IMR-90 (cell line): ENCODE data around the gene PRRC2B. TPM values are rescaled to one million over a fixed set of nuclear protein-coding genes. Genes with fewer than 3 reads are reported as not detected.

Experiments
- ATAC-seq: fragments of 200-7000 bp; cut with Tn5 transposase; 2 replicates; pipeline ENCODE4 v1.9.1; 2020; ENCODE audit warnings: low read depth, mild to moderate bottlenecking, moderate library complexity
- BruUV-seq: library from RNA; stranded (reverse); fragments of 400-500 nt; replicated peaks from 2 replicates; lab custom pipeline; 2021; lab: Mats Ljungman, UMichigan
- CTCF ChIA-PET: fragments of 300-600 bp; formaldehyde crosslinking; extraction: SDS; loops from one replicate; lab custom pipeline; 2021; ENCODE audit warnings: antibody characterized with exemption; lab: Yijun Ruan, JAX
- POLR2A ChIA-PET: fragments of 300-600 bp; sonication (Branson Sonifier 250); formaldehyde crosslinking; loops from one replicate; lab custom pipeline; 2022; ENCODE audit warnings: antibody characterized with exemption; ENCODE audit not compliant: unreplicated experiment; lab: Charles Lee
- DNase-seq: peaks from one replicate; pipeline ENCODE4 v3.0.0; 2013
- H2AFZ ChIP-seq: replicated peaks from 2 replicates; pipeline ENCODE3; 2013; ENCODE audit warnings: low read length, mild to moderate bottlenecking; ENCODE audit not compliant: poor library complexity
- H2AK5ac ChIP-seq: 2 replicates; pipeline ENCODE4 v1.6.1; 2013; ENCODE audit warnings: low read depth, low read length, inconsistent platforms
- H2AK9ac ChIP-seq: replicated peaks from 2 replicates; pipeline ENCODE3; 2013; ENCODE audit warnings: mild to moderate bottlenecking, low read depth, low read length, moderate library complexity; ENCODE audit not compliant: poor library complexity
- H2BK120ac ChIP-seq: 2 replicates; pipeline ENCODE4 v1.6.1; 2013; ENCODE audit warnings: low read depth, low read length, inconsistent platforms
- H2BK15ac ChIP-seq: 3 replicates; pipeline ENCODE4 v1.6.1; 2013; ENCODE audit warnings: low read depth, low read length, inconsistent platforms
- H2BK20ac ChIP-seq: 2 replicates; pipeline ENCODE4 v1.6.1; 2013; ENCODE audit warnings: low read depth, mild to moderate bottlenecking, inconsistent platforms, low read length, moderate library complexity
- H2BK5ac ChIP-seq: 2 replicates; pipeline ENCODE4 v1.6.1; 2013; ENCODE audit warnings: mild to moderate bottlenecking, low read depth, low read length, inconsistent platforms; ENCODE audit not compliant: poor library complexity, severe bottlenecking
- H3K14ac ChIP-seq: replicated peaks from 2 replicates; pipeline ENCODE4 v1.6.1; 2013; ENCODE audit warnings: low read depth, low read length, inconsistent platforms
- H3K18ac ChIP-seq: 2 replicates; pipeline ENCODE4 v1.6.1; 2013; ENCODE audit warnings: low read depth, low read length, control low read depth
- H3K23ac ChIP-seq: 2 replicates; pipeline ENCODE4 v1.6.1; 2013; ENCODE audit warnings: low read depth, low read length, inconsistent platforms
- H3K27ac ChIP-seq: 2 replicates; pipeline ENCODE4 v1.5.1; 2013; ENCODE audit warnings: mild to moderate bottlenecking, control low read depth, low read length; ENCODE audit not compliant: insufficient read depth
- H3K27me3 ChIP-seq: 2 replicates; pipeline ENCODE4 v1.6.1; 2013; ENCODE audit warnings: low read length; ENCODE audit not compliant: control insufficient read depth, insufficient read depth
- H3K36me3 ChIP-seq: 2 replicates; pipeline ENCODE4 v1.6.1; 2013; ENCODE audit warnings: low read length, mixed read lengths; ENCODE audit not compliant: control insufficient read depth, insufficient read depth
- H3K4ac ChIP-seq: 2 replicates; pipeline ENCODE4 v1.6.1; 2013; ENCODE audit warnings: low read depth, low read length, inconsistent platforms
- H3K4me1 ChIP-seq: 2 replicates; pipeline ENCODE4 v1.6.1; 2013; ENCODE audit warnings: low read length, mixed read lengths; ENCODE audit not compliant: control insufficient read depth, insufficient read depth
- H3K4me2 ChIP-seq: 2 replicates; pipeline ENCODE4 v1.6.1; 2013; ENCODE audit warnings: low read depth, mild to moderate bottlenecking, control low read depth, low read length, moderate library complexity
- H3K4me3 ChIP-seq: 2 replicates; pipeline ENCODE4 v1.5.1; 2013; ENCODE audit warnings: low read depth, mild to moderate bottlenecking, control low read depth, low read length, moderate library complexity; ENCODE audit not compliant: insufficient read depth
- H3K56ac ChIP-seq: 2 replicates; pipeline ENCODE4 v1.6.1; 2013; ENCODE audit warnings: low read length, inconsistent platforms; ENCODE audit not compliant: insufficient read depth; ENCODE audit errors: extremely low read depth
- H3K79me1 ChIP-seq, 2 experiments: 2 replicates each; pipeline ENCODE4 v1.6.1; 2013; ENCODE audit warnings: low read length in 2 of 2, inconsistent platforms in 1 of 2, low read depth in 1 of 2
- H3K9ac ChIP-seq: 2 replicates; pipeline ENCODE4 v1.6.1; 2013; ENCODE audit warnings: low read depth, low read length, control low read depth
- H3K9me1 ChIP-seq: 2 replicates; pipeline ENCODE4 v1.6.1; 2013; ENCODE audit warnings: low read length, inconsistent platforms; ENCODE audit not compliant: insufficient read depth
- H3K9me3 ChIP-seq: 2 replicates; pipeline ENCODE4 v1.6.1; 2013; ENCODE audit warnings: low read length; ENCODE audit not compliant: control insufficient read depth, insufficient read depth
- H4K20me1 ChIP-seq: 2 replicates; pipeline ENCODE4 v1.6.1; 2013; ENCODE audit warnings: low read length, inconsistent platforms; ENCODE audit not compliant: insufficient read depth
- H4K5ac ChIP-seq: 2 replicates; pipeline ENCODE4 v1.6.1; 2013; ENCODE audit warnings: mild to moderate bottlenecking, low read depth, low read length, control low read depth
- H4K8ac ChIP-seq, 2 experiments: 2 replicates each; pipeline ENCODE4 v1.6.1; 2013; ENCODE audit warnings: low read depth in 2 of 2, low read length in 2 of 2, control low read depth in 1 of 2, inconsistent platforms in 1 of 2
- H4K91ac ChIP-seq: 2 replicates; pipeline ENCODE4 v1.6.1; 2013; ENCODE audit warnings: low read depth, low read length, inconsistent platforms; ENCODE audit not compliant: insufficient read depth
- BHLHE40 ChIP-seq: fragments of 150-350 bp; IDR thresholded peaks from 2 replicates; pipeline ENCODE4 v1.6.1; 2016; ENCODE audit warnings: mild to moderate bottlenecking, low read depth, low read length
- CEBPB ChIP-seq: IDR thresholded peaks from 2 replicates; pipeline ENCODE4 v1.6.1; 2012; ENCODE audit warnings: low read depth, low read length, improper control_type of control experiment
- CHD1 ChIP-seq: IDR thresholded peaks from 2 replicates; pipeline ENCODE4 v1.6.1; 2012; ENCODE audit warnings: low read depth, low read length, improper control_type of control experiment
- ELK1 ChIP-seq: fragments of 150-350 bp; IDR thresholded peaks from 2 replicates; pipeline ENCODE4 v1.6.1; 2016; ENCODE audit warnings: low read depth, mild to moderate bottlenecking, low read length, moderate library complexity, borderline replicate concordance
- FOS ChIP-seq: fragments of 150-350 bp; IDR thresholded peaks from 2 replicates; pipeline ENCODE4 v1.6.1; 2016; ENCODE audit warnings: low read depth, low read length
- MAFK ChIP-seq: IDR thresholded peaks from 2 replicates; pipeline ENCODE4 v1.6.1; 2012; ENCODE audit warnings: low read depth, low read length, improper control_type of control experiment
- MAZ ChIP-seq: IDR thresholded peaks from 2 replicates; pipeline ENCODE4 v1.6.1; 2012; ENCODE audit warnings: low read depth, mild to moderate bottlenecking, low read length, improper control_type of control experiment, moderate library complexity, borderline replicate concordance
- MXI1 ChIP-seq: IDR thresholded peaks from 2 replicates; pipeline ENCODE4 v1.6.1; 2012; ENCODE audit warnings: low read depth, mild to moderate bottlenecking, low read length, moderate library complexity, borderline replicate concordance
- NFE2L2 ChIP-seq: fragments of 150-350 bp; IDR thresholded peaks from 2 replicates; pipeline ENCODE4 v1.6.1; 2016; ENCODE audit warnings: low read depth, mild to moderate bottlenecking, low read length
- POLR2A ChIP-seq: IDR thresholded peaks from 2 replicates; pipeline ENCODE4 v1.6.1; 2012; ENCODE audit warnings: mild to moderate bottlenecking, low read depth, low read length
- RAD21 ChIP-seq: IDR thresholded peaks from 2 replicates; pipeline ENCODE4 v1.6.1; 2012; ENCODE audit warnings: low read length, improper control_type of control experiment
- RCOR1 ChIP-seq: IDR thresholded peaks from 2 replicates; pipeline ENCODE4 v1.6.1; 2012; ENCODE audit warnings: mild to moderate bottlenecking, low read length, improper control_type of control experiment; ENCODE audit not compliant: insufficient replicate concordance
- RFX5 ChIP-seq: IDR thresholded peaks from 2 replicates; pipeline ENCODE4 v1.8.0; 2012; ENCODE audit warnings: low read depth, mild to moderate bottlenecking, low read length, moderate library complexity
- SMC3 ChIP-seq: fragments of 150-350 bp; IDR thresholded peaks from 2 replicates; pipeline ENCODE4 v1.6.1; 2016; ENCODE audit warnings: low read depth, mild to moderate bottlenecking, antibody characterized with exemption, low read length, moderate library complexity
- WGBS, 2 experiments: methylation state at CpG; one replicate each; pipeline versions ENCODE4 v1.1.5 to v1.1.7; 2013; ENCODE audit warnings: missing lambda C conversion rate in 2 of 2; ENCODE audit not compliant: insufficient read length in 1 of 2; ENCODE audit errors: extremely low coverage in 2 of 2; 5-methylcytosine and 5-hydroxymethylcytosine counted together
- dilution Hi-C: fragments of 300-500 bp; cut with HindIII; formaldehyde crosslinking; loops from one replicate; pipeline ENCODE4 v1.14.3; 2018; ENCODE audit warnings: low sequenced_read_pairs; ENCODE audit not compliant: unreplicated experiment
- in situ Hi-C: fragments of 300-500 bp; cut with MboI; formaldehyde crosslinking; loops from 3 replicates; pipeline ENCODE4 v1.14.3; 2019; ENCODE audit warnings: low sequenced_read_pairs, inconsistent platforms, mixed read lengths
- intact Hi-C: fragments of 100-400 bp; cut with micrococcal nuclease; formaldehyde crosslinking; loops from 2 replicates; pipeline ENCODE4 v1.10.0; 2022
- polyA plus RNA-seq, 3 experiments: library from polyadenylated mRNA; depleted of rRNA; stranded (reverse); fragments of >200 nt; gene quantifications; 2 replicates each; pipeline ENCODE4 v1.2.3, GENCODE V29; 2012; ENCODE audit warnings: low replicate concordance in 1 of 3
- total RNA-seq: library from RNA; depleted of rRNA; stranded (reverse); fragments of >200 nt; gene quantifications from 2 replicates; pipeline ENCODE4 v1.2.3, GENCODE V29; 2012
- TF ChIP-seq, protein P1 (sequence below): fragments of 150-350 bp; IDR thresholded peaks from 2 replicates; pipeline ENCODE4 v1.6.1; 2017; ENCODE audit warnings: mild to moderate bottlenecking, antibody characterized with exemption, low read length, low read depth
- TF ChIP-seq, protein P2 (sequence below): conservative IDR thresholded peaks from 2 replicates; pipeline ENCODE4 v1.5.1; 2012; ENCODE audit warnings: mild to moderate bottlenecking, low read depth, low read length, improper control_type of control experiment

The PRRC2B gene
- total and polyA plus RNA-seq, 2 of the 4 experiments (the other 2 are of a cell fraction), result 19.4 to 39.1 TPM

DNA sequence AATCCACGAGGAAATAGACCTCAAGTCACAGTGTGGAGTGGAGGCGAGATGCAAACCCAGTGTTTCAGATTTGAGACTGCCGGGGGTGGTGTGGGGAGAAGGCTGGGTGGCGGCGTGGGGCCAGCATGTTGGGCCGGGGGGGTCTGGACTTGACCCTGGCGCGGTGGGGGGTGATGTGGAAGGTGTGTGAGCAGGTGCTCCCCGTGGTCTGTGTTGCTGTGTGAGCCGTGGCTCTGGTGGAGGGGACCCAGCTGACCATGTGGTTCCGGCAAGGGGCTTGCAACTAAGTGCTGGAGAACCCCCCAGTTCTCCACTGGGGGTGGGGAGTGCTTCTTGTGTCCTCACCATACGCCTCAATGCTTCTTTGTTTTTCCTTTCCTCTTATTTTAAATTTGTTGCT, 25.8 kb downstream of the PRRC2B start:
- no TSS peak for BruUV-seq
- Histone ChIP-seq H4K8ac (no peak overlapping the region), H3K14ac (no peak overlapping the region), H3K56ac (no peak overlapping the region), H2AK5ac (no peak overlapping the region), H2BK120ac (no peak overlapping the region), H3K9me3 (no peaks in the 10 kb centered on the region), H3K4me2 (no peak overlapping the region), H3K27me3 (no peaks in the 10 kb centered on the region), H3K79me1 (peaks cover 0 to 92% of the 10 kb centered on the region in 2 experiments; a peak in 3 of 4 replicates), H2BK5ac (no peak overlapping the region), H2AK9ac (no peak overlapping the region), H3K9me1 (peaks cover 56% of the 10 kb centered on the region), H3K23ac (no peak overlapping the region), H2AFZ (no peak overlapping the region), H3K4me1 (peaks cover 49% of the 10 kb centered on the region), H3K36me3 (peaks cover 3% of the 10 kb centered on the region), H3K4ac (no peak overlapping the region), H4K20me1 (peaks cover 100% of the 10 kb centered on the region), H4K91ac (no peak overlapping the region), H3K9ac (no peak overlapping the region), H2BK15ac (no peak overlapping the region), H3K18ac (no peak overlapping the region), H4K5ac (no peak overlapping the region), H3K27ac (no peak overlapping the region), H2BK20ac (no peak overlapping the region), H3K4me3 (no peak overlapping the region)
- no peak for TF ChIP-seq ELK1
- TF ChIP-seq CHD1, result no peak
- TF ChIP-seq RAD21, result no peak
- no peak for TF ChIP-seq SMC3
- no peak for TF ChIP-seq RCOR1
- TF ChIP-seq POLR2A, result no peak
- no peak for TF ChIP-seq MXI1
- TF ChIP-seq MAFK, result no peak
- no peak for TF ChIP-seq CEBPB
- no peak for TF ChIP-seq BHLHE40
- no peak for TF ChIP-seq RFX5
- TF ChIP-seq NFE2L2, result no peak
- TF ChIP-seq, protein P1, sequence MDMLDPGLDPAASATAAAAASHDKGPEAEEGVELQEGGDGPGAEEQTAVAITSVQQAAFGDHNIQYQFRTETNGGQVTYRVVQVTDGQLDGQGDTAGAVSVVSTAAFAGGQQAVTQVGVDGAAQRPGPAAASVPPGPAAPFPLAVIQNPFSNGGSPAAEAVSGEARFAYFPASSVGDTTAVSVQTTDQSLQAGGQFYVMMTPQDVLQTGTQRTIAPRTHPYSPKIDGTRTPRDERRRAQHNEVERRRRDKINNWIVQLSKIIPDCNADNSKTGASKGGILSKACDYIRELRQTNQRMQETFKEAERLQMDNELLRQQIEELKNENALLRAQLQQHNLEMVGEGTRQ, result no peak
- TF ChIP-seq MAZ, result no peak
- TF ChIP-seq, protein P2, sequence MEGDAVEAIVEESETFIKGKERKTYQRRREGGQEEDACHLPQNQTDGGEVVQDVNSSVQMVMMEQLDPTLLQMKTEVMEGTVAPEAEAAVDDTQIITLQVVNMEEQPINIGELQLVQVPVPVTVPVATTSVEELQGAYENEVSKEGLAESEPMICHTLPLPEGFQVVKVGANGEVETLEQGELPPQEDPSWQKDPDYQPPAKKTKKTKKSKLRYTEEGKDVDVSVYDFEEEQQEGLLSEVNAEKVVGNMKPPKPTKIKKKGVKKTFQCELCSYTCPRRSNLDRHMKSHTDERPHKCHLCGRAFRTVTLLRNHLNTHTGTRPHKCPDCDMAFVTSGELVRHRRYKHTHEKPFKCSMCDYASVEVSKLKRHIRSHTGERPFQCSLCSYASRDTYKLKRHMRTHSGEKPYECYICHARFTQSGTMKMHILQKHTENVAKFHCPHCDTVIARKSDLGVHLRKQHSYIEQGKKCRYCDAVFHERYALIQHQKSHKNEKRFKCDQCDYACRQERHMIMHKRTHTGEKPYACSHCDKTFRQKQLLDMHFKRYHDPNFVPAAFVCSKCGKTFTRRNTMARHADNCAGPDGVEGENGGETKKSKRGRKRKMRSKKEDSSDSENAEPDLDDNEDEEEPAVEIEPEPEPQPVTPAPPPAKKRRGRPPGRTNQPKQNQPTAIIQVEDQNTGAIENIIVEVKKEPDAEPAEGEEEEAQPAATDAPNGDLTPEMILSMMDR, result no peak
- TF ChIP-seq FOS, result no peak
- ATAC-seq, result no peak
- no peak for DNase-seq
- dilution Hi-C loops (no loop called here), in situ Hi-C loops (no loop called here), intact Hi-C loops (loop anchor here (5.0 kb wide), 1 partner anchor 67 kb away; no protein-coding TSS in a partner anchor)
- ChIA-PET CTCF (no interaction called here), POLR2A (no interaction called here)
- 51% methylated on average over 2 of the region's 12 CpGs; no CpG with 5 or more reads in 1 of the 2 experiments for WGBS, 2 experiments
